Osteoblast (primary cell): ENCODE results near the gene CARD11. TPM values are rescaled to one million over a fixed set of nuclear protein-coding genes. Genes with fewer than 3 reads are reported as not detected.

Experiments used
- DNase-seq: peaks from one replicate; pipeline ENCODE4 v3.0.0; 2011; ENCODE audit warnings: low spot score, mixed read lengths; ENCODE audit not compliant: insufficient read length; ENCODE audit errors: missing footprints
- H2AFZ ChIP-seq: 2 replicates; pipeline ENCODE4 v1.6.0; 2011; ENCODE audit warnings: mild to moderate bottlenecking, low read length
- H3K27ac ChIP-seq: 2 replicates; pipeline ENCODE4 v1.5.1; 2011; ENCODE audit warnings: mild to moderate bottlenecking, low read depth, low read length, moderate library complexity
- H3K27me3 ChIP-seq: 2 replicates; pipeline ENCODE4 v1.6.0; 2012; ENCODE audit warnings: mild to moderate bottlenecking, control low read depth, inconsistent platforms, low read length, moderate library complexity; ENCODE audit not compliant: insufficient read depth
- H3K36me3 ChIP-seq: 2 replicates; pipeline ENCODE4 v1.5.1; 2011; ENCODE audit warnings: mild to moderate bottlenecking, low read length, control low read depth, moderate library complexity; ENCODE audit not compliant: insufficient read depth
- H3K4me1 ChIP-seq: 2 replicates; pipeline ENCODE4 v1.5.1; 2011; ENCODE audit warnings: mild to moderate bottlenecking, low read length, control low read depth, moderate library complexity; ENCODE audit not compliant: insufficient read depth
- H3K4me2 ChIP-seq: 2 replicates; pipeline ENCODE4 v1.6.0; 2011; ENCODE audit warnings: mild to moderate bottlenecking, low read length; ENCODE audit not compliant: insufficient read depth
- H3K4me3 ChIP-seq: fragments of 200-600 bp; sonication (generic); 3 replicates; pipeline ENCODE4 v1.5.1; 2012; ENCODE audit warnings: mild to moderate bottlenecking, low read length, inconsistent platforms; ENCODE audit not compliant: insufficient read depth
- H3K79me2 ChIP-seq: 2 replicates; pipeline ENCODE4 v1.6.0; 2012; ENCODE audit warnings: mild to moderate bottlenecking, low read length, control low read depth, inconsistent platforms; ENCODE audit not compliant: insufficient read depth
- H3K9me3 ChIP-seq: 2 replicates; pipeline ENCODE4 v1.5.1; 2011; ENCODE audit warnings: low read depth, low read length, control low read depth
- H4K20me1 ChIP-seq: 2 replicates; pipeline ENCODE4 v1.6.0; 2012; ENCODE audit warnings: mild to moderate bottlenecking, low read length, control low read depth; ENCODE audit not compliant: insufficient read depth
- CTCF ChIP-seq: IDR thresholded peaks from 2 replicates; pipeline ENCODE4 v1.5.1; 2011; ENCODE audit warnings: mild to moderate bottlenecking, low read depth, low read length, moderate library complexity; ENCODE audit errors: extremely low read depth
- total RNA-seq: library from RNA; depleted of rRNA; stranded (reverse); fragments of >200 nt; gene quantifications from 2 replicates; pipeline ENCODE4 v1.2.3, GENCODE V29; 2012

Gene CARD11
- total RNA-seq, 1 donor: not detected

GRCh38 chr7:2996141-2996540 is 47.5 kb downstream of the CARD11 start:
- TF ChIP-seq CTCF: no peak

DNA sequence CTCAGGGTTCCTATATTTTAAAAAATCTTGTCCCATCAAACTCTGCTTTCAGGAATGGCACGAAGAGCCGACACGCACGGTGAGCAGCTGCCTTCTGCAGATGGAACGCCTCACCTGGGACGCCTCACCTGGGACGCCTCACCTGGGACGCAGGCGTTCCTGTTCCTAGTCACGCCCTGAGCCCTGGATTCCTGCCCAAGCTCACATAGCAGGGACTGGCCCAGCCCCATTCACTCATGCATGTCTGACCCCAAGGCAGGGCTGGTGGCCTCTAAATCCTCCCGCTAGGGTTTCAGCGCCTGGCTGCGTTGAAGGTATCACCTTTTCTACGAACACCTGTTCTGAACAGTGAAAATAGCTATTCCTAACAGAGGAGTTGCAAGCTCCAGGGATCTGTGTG is 49.8 kb downstream of the CARD11 start:
- Histone ChIP-seq H3K79me2 (no peaks in the 10 kb centered on the region), H3K9me3 (no peaks in the 10 kb centered on the region), H3K4me3 (no peak overlapping the region), H3K4me2 (no peak overlapping the region), H3K4me1 (no peaks in the 10 kb centered on the region), H3K27me3 (no peaks in the 10 kb centered on the region), H4K20me1 (no peaks in the 10 kb centered on the region), H3K36me3 (no peaks in the 10 kb centered on the region), H3K27ac (no peak overlapping the region), H2AFZ (no peak overlapping the region)
- no peak for TF ChIP-seq CTCF
- no peak for DNase-seq

More at GRCh38 chr7:2996141-2996540, 47.5 kb downstream of the CARD11 start:
- H2AFZ ChIP-seq: no peak overlapping the region
- H3K9me3 ChIP-seq: no peaks in the 10 kb centered on the region
- H3K27me3 ChIP-seq: no peaks in the 10 kb centered on the region
- H4K20me1 ChIP-seq: no peaks in the 10 kb centered on the region
- H3K4me2 ChIP-seq: no peak overlapping the region
- H3K36me3 ChIP-seq: no peaks in the 10 kb centered on the region
- H3K27ac ChIP-seq: no peak overlapping the region
- no peaks in the 10 kb centered on the region for H3K79me2 ChIP-seq
- no peaks in the 10 kb centered on the region for H3K4me1 ChIP-seq
- no peak overlapping the region for H3K4me3 ChIP-seq
- no peak for DNase-seq

DNA sequence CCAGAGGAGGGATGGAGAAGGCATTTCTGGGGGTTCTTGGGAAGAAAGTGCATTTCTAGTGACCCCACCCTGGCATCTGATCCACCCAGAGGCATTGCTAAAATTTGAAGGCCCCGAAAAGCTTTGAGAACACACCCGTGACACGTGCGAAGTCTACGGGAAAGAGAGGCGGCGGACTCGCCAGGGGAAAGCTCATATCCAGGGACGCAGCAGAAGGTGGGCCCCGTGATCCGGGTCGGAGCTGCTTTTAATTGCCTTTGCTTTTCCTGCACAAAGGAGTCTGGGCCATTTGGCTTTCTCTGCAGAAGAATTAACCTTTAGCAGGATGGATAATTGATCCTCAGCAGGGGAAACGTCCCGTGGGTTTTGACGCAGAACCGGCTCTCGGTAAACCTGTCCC is 50.3 kb downstream of the CARD11 start:
- Histone ChIP-seq H3K4me1 (no peaks in the 10 kb centered on the region), H3K4me2 (no peak overlapping the region), H3K9me3 (no peaks in the 10 kb centered on the region), H2AFZ (no peak overlapping the region), H4K20me1 (no peaks in the 10 kb centered on the region), H3K79me2 (no peaks in the 10 kb centered on the region), H3K4me3 (no peak overlapping the region), H3K27ac (no peak overlapping the region), H3K36me3 (no peaks in the 10 kb centered on the region), H3K27me3 (no peaks in the 10 kb centered on the region)
- DNase-seq: no peak
- TF ChIP-seq CTCF: no peak

- no peaks in the 10 kb centered on the region for H4K20me1 ChIP-seq
- no peak overlapping the region for H3K4me2 ChIP-seq
- TF ChIP-seq CTCF: no peak
- no peak overlapping the region for H3K4me3 ChIP-seq
- no peaks in the 10 kb centered on the region for H3K9me3 ChIP-seq
- no peaks in the 10 kb centered on the region for H3K27me3 ChIP-seq
- H3K36me3 ChIP-seq: no peaks in the 10 kb centered on the region
- H2AFZ ChIP-seq: no peak overlapping the region
- no peak for DNase-seq
- H3K79me2 ChIP-seq: no peaks in the 10 kb centered on the region
- no peak overlapping the region for H3K27ac ChIP-seq
- no peaks in the 10 kb centered on the region for H3K4me1 ChIP-seq
Observed at GRCh38 chr7:2990949-2991470, 52.7 kb downstream of the CARD11 start.
